Choroid plexus epithelial cell (primary cell): ENCODE results near the gene KIRREL2.

Experiments used
- DNase-seq: peaks from one replicate; pipeline ENCODE4 v3.0.0-alpha.2; 2010; ENCODE audit warnings: low read depth
- H3K4me3 ChIP-seq: 2 replicates; pipeline ENCODE4 v1.5.1; 2011; ENCODE audit warnings: low read depth, mild to moderate bottlenecking, control low read depth, low read length, moderate library complexity
- TF ChIP-seq, protein P1 (sequence below): conservative IDR thresholded peaks from 2 replicates; pipeline ENCODE4 v1.5.1; 2011; ENCODE audit warnings: low read depth, mild to moderate bottlenecking, control low read depth, inconsistent platforms, low read length, moderate library complexity

The KIRREL2 gene

DNA sequence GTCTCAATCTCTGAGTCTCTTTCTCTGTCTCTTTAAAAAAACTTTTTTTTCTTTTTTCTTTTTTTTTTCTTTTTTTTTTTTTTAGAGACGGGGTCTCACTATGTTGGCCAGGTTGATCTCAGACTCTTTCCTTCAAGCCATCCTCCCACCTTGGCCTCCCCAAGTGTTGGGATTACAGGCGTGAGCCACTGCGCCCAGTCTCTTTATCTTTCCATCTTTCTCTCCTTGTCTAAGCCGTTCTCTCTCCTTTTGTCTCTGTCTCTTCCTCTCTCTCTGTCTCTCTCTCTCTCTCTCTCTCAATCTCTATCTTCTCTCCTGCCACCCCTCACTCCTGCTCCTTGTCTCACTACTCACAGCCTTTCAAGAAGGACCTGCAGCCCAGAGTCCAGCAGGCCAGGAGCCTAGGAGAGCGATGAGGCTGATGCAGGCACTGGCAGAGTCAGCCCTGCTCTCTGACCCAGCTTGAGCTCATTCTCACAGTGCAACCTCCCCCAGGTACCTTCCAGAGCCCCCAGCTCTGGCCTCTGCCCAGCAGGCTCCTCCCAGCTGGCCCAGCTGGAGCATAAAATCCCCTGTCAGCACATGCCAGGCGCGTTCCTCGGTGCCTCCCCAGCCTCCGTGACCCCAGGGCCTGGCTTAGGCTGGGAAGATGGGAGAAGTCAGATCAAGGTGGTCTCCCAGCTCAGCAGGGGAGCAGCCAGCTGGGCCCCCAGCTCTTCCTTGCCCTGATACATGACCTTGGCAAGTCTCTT lies 4.5 kb upstream of the KIRREL2 start, which contains the start of gene NPHS1:
NPHS1 (minus strand) TSS at position 476 of the 752 bp plus-strand sequence. CDS start 667 bp downstream, outside the sequence.
- TF ChIP-seq, protein P1, sequence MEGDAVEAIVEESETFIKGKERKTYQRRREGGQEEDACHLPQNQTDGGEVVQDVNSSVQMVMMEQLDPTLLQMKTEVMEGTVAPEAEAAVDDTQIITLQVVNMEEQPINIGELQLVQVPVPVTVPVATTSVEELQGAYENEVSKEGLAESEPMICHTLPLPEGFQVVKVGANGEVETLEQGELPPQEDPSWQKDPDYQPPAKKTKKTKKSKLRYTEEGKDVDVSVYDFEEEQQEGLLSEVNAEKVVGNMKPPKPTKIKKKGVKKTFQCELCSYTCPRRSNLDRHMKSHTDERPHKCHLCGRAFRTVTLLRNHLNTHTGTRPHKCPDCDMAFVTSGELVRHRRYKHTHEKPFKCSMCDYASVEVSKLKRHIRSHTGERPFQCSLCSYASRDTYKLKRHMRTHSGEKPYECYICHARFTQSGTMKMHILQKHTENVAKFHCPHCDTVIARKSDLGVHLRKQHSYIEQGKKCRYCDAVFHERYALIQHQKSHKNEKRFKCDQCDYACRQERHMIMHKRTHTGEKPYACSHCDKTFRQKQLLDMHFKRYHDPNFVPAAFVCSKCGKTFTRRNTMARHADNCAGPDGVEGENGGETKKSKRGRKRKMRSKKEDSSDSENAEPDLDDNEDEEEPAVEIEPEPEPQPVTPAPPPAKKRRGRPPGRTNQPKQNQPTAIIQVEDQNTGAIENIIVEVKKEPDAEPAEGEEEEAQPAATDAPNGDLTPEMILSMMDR: no peak
- DNase-seq: no peak

DNA sequence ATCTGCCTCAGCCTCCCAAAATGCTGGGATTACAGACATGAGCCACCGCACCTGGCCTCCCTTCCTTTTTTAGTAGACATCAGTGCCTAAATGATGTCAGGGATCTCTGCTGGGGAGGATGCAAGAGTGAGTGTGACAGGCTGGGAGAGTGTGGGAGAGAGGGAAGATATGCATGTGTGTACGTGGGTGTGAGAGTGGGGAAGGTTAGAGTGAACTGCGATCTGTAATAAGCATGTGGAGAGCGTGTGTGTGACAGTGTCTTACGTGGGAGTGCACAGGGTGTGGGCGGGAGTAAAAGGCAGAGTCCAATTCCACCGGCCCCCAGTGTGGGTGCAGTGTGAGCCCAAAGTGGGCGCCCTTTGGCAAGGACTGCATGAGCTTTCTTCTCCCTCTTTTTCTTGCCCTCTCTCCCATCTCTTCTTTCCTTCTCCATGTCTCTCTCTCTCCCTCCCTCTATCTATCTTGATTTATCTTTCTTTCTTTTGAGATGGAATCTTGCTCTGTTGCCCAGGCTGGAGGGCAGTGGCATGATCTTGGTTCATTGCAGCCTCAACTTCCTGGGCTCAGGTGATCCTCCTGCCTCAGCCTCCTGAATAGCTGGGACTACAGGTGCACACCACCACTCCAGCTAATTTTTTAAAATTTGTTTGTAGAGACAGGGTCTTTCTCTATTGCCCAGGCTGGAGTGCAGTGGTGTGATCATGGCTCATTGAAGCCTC lies 3.5 kb upstream of the KIRREL2 start:
- no peak overlapping the region for H3K4me3 ChIP-seq
- TF ChIP-seq, protein P1: no peak
- no peak for DNase-seq

More for the DNA sequence above, 4.5 kb upstream of the KIRREL2 start, which contains the start of gene NPHS1:
- no peak within 1 kb of the TSS for H3K4me3 ChIP-seq

GRCh38 chr19:35858311-35858710 lies 1.6 kb downstream of the KIRREL2 start:
- TF ChIP-seq, protein P1: no peak
- no peak overlapping the region for H3K4me3 ChIP-seq
- DNase-seq: no peak

DNA sequence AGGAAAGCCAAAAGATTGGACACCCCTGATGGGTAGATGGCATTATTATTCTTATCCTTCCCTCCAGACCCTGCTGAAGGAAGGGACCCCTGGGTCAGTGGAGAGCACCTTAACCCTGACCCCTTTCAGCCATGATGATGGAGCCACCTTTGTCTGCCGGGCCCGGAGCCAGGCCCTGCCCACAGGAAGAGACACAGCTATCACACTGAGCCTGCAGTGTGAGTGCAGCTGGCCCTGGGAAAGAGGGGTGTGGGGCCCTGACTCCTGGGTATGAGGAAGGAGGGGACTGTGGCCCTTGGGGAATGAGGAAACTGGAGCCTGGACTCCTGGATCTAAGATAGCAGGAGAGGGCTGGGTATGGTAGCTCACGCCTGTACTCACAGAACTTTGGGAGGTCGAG lies 2.7 kb downstream of the KIRREL2 start:
- H3K4me3 ChIP-seq: no peak overlapping the region
- TF ChIP-seq, protein P1: no peak
- DNase-seq: no peak

DNA sequence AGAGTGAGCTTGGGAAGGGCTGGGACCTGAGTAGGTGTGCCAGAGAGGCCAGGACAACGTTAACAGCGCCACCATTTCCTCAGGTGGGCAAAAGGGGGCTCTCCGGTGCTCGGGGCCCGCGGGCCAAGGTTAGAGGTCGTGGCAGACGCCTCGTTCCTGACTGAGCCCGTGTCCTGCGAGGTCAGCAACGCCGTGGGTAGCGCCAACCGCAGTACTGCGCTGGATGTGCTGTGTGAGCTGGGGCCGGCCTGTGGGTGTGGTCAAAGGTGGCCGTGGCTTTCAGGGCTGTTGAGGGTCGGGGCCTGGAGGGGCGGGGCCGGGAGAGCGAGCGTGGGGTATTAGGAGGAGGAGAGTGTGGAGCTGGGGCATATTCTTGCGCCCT lies 3.7 kb downstream of the KIRREL2 start:
- no peak overlapping the region for H3K4me3 ChIP-seq
- TF ChIP-seq, protein P1: no peak
- no peak for DNase-seq

DNA sequence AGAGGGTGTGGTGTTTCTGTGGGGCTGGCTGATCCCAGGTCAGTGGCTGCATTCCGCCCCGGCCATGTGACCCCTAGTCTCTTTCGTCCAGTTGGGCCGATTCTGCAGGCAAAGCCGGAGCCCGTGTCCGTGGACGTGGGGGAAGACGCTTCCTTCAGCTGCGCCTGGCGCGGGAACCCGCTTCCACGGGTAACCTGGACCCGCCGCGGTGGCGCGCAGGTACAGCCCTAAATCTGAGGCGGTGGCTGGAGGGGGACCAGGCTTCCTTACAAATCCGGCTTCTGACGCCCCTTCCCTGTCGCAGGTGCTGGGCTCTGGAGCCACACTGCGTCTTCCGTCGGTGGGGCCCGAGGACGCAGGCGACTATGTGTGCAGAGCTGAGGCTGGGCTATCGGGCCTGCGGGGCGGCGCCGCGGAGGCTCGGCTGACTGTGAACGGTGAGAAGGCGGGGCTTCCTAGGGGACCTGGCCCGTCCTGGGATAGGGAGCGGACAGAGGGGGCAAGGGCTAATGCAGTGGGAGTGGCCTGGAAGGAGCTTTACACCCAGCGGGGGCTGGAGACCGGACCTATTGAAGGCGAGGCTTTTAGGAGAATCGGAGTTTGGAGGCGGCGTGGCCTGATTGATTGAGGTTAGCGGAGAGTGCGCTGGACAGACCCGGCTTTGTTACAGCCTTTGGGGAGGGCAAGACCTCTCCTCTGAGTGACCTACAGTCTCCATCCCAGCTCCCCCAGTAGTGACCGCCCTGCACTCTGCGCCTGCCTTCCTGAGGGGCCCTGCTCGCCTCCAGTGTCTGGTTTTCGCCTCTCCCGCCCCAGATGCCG lies 4.3 kb downstream of the KIRREL2 start:
- H3K4me3 ChIP-seq: no peak overlapping the region
- TF ChIP-seq, protein P1: no peak
- no peak for DNase-seq
